ENCODE measurements around the gene DCST2. TPM values are rescaled to one million over a fixed set of nuclear protein-coding genes. Genes with fewer than 3 reads are reported as not detected.

Gene DCST2
- total RNA-seq, 4 donors from 2014 or later = 0.07 to 1.6 TPM; not detected in 2

DNA sequence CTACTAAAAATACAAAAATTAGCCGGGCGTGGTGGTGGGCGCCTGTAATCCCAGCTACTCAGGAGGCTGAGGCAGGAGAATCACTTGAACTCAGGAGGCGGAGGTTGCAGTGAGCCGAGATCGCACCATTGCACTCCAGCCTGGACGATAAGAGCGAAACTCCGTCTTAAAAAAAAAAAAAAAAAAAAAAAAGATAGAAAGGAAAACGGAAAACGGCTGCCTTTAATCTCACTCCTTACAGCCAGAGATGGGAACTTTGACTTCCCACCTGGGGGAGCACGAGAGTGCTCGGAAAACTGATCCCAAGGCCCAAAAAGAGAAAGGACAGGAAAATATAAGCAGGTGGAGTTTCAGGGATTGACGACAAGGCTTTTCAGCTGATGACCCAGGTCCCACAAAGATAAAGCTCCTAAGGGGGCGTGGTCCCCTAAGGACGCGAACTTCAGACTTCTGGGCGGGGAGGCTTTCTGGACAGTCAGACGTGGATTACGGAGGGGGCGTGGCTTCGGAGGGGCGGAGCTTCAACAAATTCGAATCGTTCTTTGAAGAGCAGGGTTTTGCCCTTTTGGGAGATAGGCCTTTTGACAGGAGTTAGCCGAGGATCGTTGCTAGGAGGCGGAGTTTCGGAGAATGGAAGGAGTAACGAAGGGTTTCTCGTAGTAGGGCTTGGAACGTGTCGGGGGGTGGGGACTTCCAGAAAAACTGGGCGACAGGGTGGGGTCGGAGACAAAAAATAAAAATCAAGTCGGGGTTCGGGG, 60.1 kb downstream of the DCST2 start:
- Histone ChIP-seq H3K4me3 (peak overlapping the region; percentile 54 to 73), H3K36me3 (no peaks in the 10 kb centered on the region), H3K4me1 (peaks cover 3 to 8% of the 10 kb centered on the region in 2 donors), H3K9me3 (no peaks in the 10 kb centered on the region), H3K27me3 (no peaks in the 10 kb centered on the region), H3K27ac (peak overlapping the region; percentile 99)
- intact Hi-C loops (cut with DNase I; ENCODE audit: low total_unique reads) = no loop called here
- DNase-seq = peak; percentile 98 to 99
- TF ChIP-seq, protein P1, sequence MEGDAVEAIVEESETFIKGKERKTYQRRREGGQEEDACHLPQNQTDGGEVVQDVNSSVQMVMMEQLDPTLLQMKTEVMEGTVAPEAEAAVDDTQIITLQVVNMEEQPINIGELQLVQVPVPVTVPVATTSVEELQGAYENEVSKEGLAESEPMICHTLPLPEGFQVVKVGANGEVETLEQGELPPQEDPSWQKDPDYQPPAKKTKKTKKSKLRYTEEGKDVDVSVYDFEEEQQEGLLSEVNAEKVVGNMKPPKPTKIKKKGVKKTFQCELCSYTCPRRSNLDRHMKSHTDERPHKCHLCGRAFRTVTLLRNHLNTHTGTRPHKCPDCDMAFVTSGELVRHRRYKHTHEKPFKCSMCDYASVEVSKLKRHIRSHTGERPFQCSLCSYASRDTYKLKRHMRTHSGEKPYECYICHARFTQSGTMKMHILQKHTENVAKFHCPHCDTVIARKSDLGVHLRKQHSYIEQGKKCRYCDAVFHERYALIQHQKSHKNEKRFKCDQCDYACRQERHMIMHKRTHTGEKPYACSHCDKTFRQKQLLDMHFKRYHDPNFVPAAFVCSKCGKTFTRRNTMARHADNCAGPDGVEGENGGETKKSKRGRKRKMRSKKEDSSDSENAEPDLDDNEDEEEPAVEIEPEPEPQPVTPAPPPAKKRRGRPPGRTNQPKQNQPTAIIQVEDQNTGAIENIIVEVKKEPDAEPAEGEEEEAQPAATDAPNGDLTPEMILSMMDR (IDR thresholded peaks at IDR 0.05) = peak in 2 of 4 experiments; percentile 16 to 26
- peak; percentile 42 to 84 for TF ChIP-seq POLR2A (IDR thresholded peaks at IDR 0.05)

DNA sequence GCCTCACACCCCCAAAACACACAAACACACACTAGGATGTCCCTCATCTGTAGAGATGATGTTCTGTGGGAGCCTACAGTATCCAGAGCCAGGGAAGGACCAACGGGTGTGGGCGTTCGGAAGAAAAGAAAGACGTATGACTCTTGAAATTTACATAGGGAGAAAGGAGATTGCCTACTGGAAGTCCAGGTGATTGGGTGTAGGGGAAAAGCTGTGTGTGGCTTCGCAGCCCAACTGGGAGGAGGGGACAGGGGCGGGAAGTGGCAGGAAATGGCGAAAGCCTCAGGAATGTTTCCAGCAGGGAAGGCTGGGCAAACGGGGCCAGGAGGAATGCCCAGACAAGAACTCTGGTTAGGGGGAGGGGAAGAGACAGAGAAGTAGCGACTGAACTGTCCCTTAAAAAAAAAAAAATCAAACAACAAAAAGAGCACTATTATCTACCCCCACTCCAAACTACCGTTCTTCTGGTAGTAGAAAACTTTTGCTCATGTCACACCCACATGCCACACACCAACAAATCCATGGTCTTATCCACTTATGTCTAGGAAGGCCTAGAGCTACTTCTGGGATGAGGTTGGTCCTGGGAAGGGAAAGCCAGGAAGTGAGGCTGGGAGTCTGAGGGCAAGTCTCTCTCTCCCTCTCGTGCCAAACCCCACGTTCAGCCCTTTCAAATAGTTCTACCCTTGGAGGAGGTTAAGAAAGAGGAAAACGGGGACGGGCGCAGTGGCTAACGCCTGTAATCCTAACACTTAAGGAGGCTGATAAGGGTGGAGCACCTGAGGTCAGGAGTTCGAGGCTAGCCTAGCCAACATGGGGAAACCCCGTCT, 60.9 kb downstream of the DCST2 start:
- intact Hi-C loops (cut with DNase I; ENCODE audit: low total_unique reads) = no loop called here
- TF ChIP-seq, protein P1 (IDR thresholded peaks at IDR 0.05) = no peak
- peak in 1 of 2 donors; percentile 28 for TF ChIP-seq POLR2A (IDR thresholded peaks at IDR 0.05)
- DNase-seq = peak; percentile 64 to 71
- Histone ChIP-seq H3K4me3 (peak overlapping the region in 1 of 2 donors; percentile 54), H3K27me3 (no peaks in the 10 kb centered on the region), H3K9me3 (no peaks in the 10 kb centered on the region), H3K27ac (peak overlapping the region; percentile 99), H3K36me3 (no peaks in the 10 kb centered on the region), H3K4me1 (peaks cover 3 to 8% of the 10 kb centered on the region in 2 donors)

DNA sequence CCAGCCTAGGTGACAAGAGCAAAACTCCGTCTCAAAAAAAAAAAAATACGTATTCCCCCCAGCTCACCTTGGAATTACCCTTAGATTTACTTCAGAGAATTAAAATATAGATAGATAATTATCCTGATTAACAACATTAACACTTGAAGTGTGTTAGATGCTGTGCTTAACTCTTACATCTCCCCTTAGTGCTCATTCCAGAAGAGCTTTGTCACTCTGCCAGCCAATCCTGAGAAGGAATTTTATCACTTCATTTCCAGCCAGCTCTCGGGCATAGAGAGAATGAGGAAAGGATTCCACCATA, 61.4 kb downstream of the DCST2 start:
- Histone ChIP-seq H3K4me1 (peaks cover 3 to 8% of the 10 kb centered on the region in 2 donors), H3K4me3 (no peak overlapping the region), H3K27me3 (no peaks in the 10 kb centered on the region), H3K27ac (peak overlapping the region; percentile 99), H3K36me3 (no peaks in the 10 kb centered on the region), H3K9me3 (no peaks in the 10 kb centered on the region)
- TF ChIP-seq, protein P1 (IDR thresholded peaks at IDR 0.05) = no peak
- TF ChIP-seq POLR2A (IDR thresholded peaks at IDR 0.05) = no peak
- intact Hi-C loops (cut with DNase I; ENCODE audit: low total_unique reads) = no loop called here
- DNase-seq = no peak

DNA sequence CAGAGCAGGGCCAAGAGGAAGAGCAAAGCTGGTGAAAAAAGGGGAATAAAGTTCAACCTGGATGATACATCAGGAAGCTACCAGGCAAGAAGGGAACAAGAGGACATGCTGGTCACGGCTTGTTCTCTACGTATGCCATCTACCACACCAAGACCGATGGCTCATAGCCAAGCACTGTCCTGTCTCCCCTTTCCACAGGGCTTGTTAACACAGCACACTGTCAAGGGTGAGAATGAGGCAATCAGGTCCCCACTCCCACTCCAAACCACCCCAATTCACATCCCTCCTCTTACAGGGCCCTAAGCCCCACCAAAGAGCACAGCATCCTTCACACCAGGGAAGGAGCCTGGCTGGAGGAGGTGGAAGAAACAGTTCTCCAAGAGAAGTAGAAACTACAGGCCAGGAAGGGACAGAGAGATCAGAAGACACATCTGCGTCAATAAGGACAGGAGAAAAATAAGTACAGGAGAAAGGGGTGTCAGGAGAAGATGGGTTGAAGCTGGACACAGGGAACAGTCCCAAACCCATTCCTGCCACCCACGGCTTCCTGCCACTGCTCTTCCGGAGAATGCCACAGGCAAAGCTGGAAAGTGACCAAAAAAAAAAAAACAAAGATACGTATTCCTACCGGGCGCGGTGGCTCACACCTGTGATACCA, 62.1 kb downstream of the DCST2 start:
- Histone ChIP-seq H3K4me1 (peaks cover 3 to 8% of the 10 kb centered on the region in 2 donors), H3K9me3 (no peaks in the 10 kb centered on the region), H3K36me3 (no peaks in the 10 kb centered on the region), H3K27ac (peak overlapping the region; percentile 99), H3K4me3 (peak overlapping the region in 1 of 2 donors; percentile 37), H3K27me3 (no peaks in the 10 kb centered on the region)
- intact Hi-C loops (cut with DNase I; ENCODE audit: low total_unique reads) = no loop called here
- TF ChIP-seq POLR2A (IDR thresholded peaks at IDR 0.05) = no peak
- DNase-seq = peak; percentile 45 to 71

DNA sequence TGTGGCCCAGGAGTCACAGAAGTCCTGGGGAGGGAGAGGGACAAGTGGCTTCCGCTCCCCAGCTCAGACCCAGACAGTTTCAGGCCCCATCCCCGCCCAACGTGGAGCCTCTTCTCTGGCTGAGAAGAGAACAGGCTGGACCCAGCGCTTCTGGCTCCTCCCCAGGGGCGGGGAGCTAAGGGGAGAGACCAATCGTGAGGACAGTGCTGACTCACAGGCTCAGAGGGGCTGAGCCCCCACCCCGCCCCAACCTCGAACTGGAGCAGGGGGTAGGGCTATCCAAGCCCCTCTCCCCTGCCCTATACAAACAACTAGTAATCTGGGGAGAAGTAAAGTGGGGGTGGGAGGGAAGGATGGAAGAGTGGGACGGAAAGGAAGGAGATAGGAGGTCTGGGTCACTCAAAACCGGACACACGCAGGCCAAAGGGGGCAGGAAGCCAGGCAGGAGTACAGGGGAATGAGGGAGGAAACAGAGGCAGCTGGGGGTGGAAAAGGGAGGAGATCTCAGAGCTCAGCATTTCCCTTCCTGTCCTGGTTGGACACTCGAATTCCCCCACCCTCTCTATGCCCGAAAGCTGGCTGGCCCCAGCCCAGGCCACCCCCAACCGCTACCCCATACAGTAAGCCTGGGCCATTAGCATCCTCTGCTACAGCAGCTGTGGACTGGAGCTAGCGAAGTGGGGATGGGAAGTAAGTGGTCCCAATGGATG, 62.8 kb downstream of the DCST2 start, which contains the start of gene SHC1:
SHC1 (minus strand) TSS at position 117 of the 710 bp plus-strand sequence. CDS start 221 bp downstream, outside the sequence.
- peaks cover 3 to 8% of the 10 kb centered on the region in 2 donors for H3K4me1 ChIP-seq
- peak; percentile 93 to 96 for TF ChIP-seq POLR2A (IDR thresholded peaks at IDR 0.05)
- TF ChIP-seq, protein P1 (IDR thresholded peaks at IDR 0.05) = no peak
- intact Hi-C loops (cut with DNase I; ENCODE audit: low total_unique reads) = no loop called here

More for the DNA sequence above, 62.8 kb downstream of the DCST2 start, which contains the start of gene SHC1:
- no peaks in the 10 kb centered on the region for H3K36me3 ChIP-seq
- H3K9me3 ChIP-seq = no peaks in the 10 kb centered on the region
- H3K27me3 ChIP-seq = no peaks in the 10 kb centered on the region
- H3K27ac ChIP-seq = peak within 1 kb of the TSS; percentile 99
- peak; percentile 96 to 97 for DNase-seq
- H3K4me3 ChIP-seq = peak within 1 kb of the TSS; percentile 30 to 37
